ENCODE results near the gene RFX6.
A peak's percentile ranks its signal among the peaks of the same experiment; 100 is the strongest.

The RFX6 gene

GRCh38 chr6:116945809-116946208, 68.8 kb downstream of the RFX6 start:
- DNase-seq (ENCODE audit: low read depth in 1 of 2, low spot score in 1 of 2) = peak in 1 of 2 experiments; percentile 9
- no peak for TF ChIP-seq CTCF (IDR thresholded peaks at IDR 0.05; ENCODE audit: insufficient read depth, low read length)
- 0 out of 2 replicates have a peak, but pooled peaks have one; percentile 5 for TF ChIP-seq SPI1 (IDR thresholded peaks at IDR 0.05; ENCODE audit: borderline replicate concordance, low read depth)
- TF ChIP-seq GABPA (IDR thresholded peaks at IDR 0.05; ENCODE audit: low read depth) = no peak
- H3K27me3 ChIP-seq (ENCODE audit: insufficient read depth, poor library complexity, severe bottlenecking) = peaks cover 3% of the 10 kb centered on the region
- no peak overlapping the region for H3K4me3 ChIP-seq (replicated peaks; ENCODE audit: insufficient read depth, low read length)
- no peak overlapping the region for H3K27ac ChIP-seq (replicated peaks)

GRCh38 chr6:116948533-116949304, 71.7 kb downstream of the RFX6 start:
- no peak for DNase-seq (ENCODE audit: low read depth in 1 of 2, low spot score in 1 of 2)
- Histone ChIP-seq H3K27ac (replicated peaks) (no peak overlapping the region), H3K4me3 (replicated peaks; ENCODE audit: insufficient read depth, low read length) (no peak overlapping the region), H3K27me3 (ENCODE audit: insufficient read depth, poor library complexity, severe bottlenecking) (peaks cover 3% of the 10 kb centered on the region)
- TF ChIP-seq GABPA (IDR thresholded peaks at IDR 0.05; ENCODE audit: low read depth) = no peak
- no peak for TF ChIP-seq SPI1 (IDR thresholded peaks at IDR 0.05; ENCODE audit: borderline replicate concordance, low read depth)
- no peak for TF ChIP-seq REST (IDR thresholded peaks at IDR 0.05; ENCODE audit: insufficient replicate concordance, low read depth)
- TF ChIP-seq POLR2AphosphoS5 (IDR thresholded peaks at IDR 0.05; ENCODE audit: low read depth) = no peak
- no peak for TF ChIP-seq CTCF (IDR thresholded peaks at IDR 0.05; ENCODE audit: insufficient read depth, low read length)

GRCh38 chr6:116949964-116950363, 72.9 kb downstream of the RFX6 start:
- H3K27ac ChIP-seq (replicated peaks) = no peak overlapping the region
- no peak overlapping the region for H3K4me3 ChIP-seq (replicated peaks; ENCODE audit: insufficient read depth, low read length)
- TF ChIP-seq CTCF (IDR thresholded peaks at IDR 0.05; ENCODE audit: insufficient read depth, low read length) = no peak
- TF ChIP-seq REST (IDR thresholded peaks at IDR 0.05; ENCODE audit: insufficient replicate concordance, low read depth) = no peak
- no peak for TF ChIP-seq POLR2AphosphoS5 (IDR thresholded peaks at IDR 0.05; ENCODE audit: low read depth)
- no peak for TF ChIP-seq SPI1 (IDR thresholded peaks at IDR 0.05; ENCODE audit: borderline replicate concordance, low read depth)
- TF ChIP-seq GABPA (IDR thresholded peaks at IDR 0.05; ENCODE audit: low read depth) = no peak
- H3K27me3 ChIP-seq (ENCODE audit: insufficient read depth, poor library complexity, severe bottlenecking) = peaks cover 3% of the 10 kb centered on the region
- no peak for DNase-seq (ENCODE audit: low read depth in 1 of 2, low spot score in 1 of 2)
